ENCODE data around the gene C11orf21. TPM values are rescaled to one million over a fixed set of nuclear protein-coding genes. Genes with fewer than 3 reads are reported as not detected.

The C11orf21 gene
- total and polyA plus RNA-seq, 10 of the 15 experiments (the other 5 are each of a cell fraction or from before 2014, with no cell fraction given): 0.04 to 0.26 (median 0.11) TPM; not detected in 7

DNA sequence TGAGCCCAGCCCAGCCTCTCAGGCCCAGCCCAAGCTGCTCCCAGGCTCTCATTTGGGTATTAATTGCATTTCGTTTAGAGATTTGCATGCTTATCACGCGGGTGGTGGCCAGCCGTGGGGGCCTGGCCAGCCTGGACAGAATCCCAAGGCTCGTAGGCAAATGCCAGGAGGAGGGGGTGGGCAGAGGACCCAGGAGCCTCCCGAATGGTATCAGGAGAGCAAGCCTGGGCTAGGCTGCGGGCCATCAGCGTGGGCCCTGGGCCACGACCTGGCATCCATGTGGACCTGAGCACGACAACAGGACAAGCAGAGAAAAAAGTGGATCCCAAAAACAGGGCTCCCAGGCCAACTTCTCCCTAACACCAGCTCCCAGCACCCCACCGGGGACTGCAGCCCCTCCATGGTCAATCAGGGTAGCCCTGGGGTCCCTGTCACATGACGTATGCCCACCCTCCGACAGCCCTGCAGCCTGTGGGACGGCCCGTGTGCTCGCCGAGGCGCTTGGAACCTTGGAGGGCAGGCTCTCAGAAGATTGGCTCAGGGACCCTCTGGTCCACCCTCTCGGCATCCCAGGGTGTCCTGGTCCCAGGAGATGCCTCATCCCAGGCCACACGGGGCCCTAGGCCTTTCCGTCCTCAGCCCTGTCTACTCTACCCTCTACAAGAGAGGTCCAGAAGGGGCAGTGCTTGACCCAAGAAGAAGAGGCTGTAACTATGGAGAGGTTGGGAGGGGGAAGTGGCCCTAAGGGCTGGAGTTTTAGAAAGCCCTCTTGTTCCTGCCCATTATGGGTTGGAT lies 40.1 kb downstream of the C11orf21 start:
- H3K36me3 ChIP-seq (ENCODE audit: control insufficient read depth in 2 of 2, insufficient read depth in 2 of 2, low read length in 1 of 2): no peaks in the 10 kb centered on the region
- no peak overlapping the region for H3K4me3 ChIP-seq
- SMC1A ChIA-PET (ENCODE audit: uncharacterized antibody, unreplicated experiment): no interaction called here
- TF ChIP-seq CHD1 (IDR thresholded peaks at IDR 0.05; ENCODE audit: low read depth, low read length) (no peak), CBFB (IDR thresholded peaks at IDR 0.05; ENCODE audit: low read depth) (no peak), KAT2A (conservative IDR thresholded peaks at IDR 0.05; ENCODE audit: control insufficient read depth, low read depth, low read length) (no peak), TAF1 (IDR thresholded peaks at IDR 0.05; ENCODE audit: borderline replicate concordance, low read depth, low read length) (no peak), SREBF1 (IDR thresholded peaks at IDR 0.05; ENCODE audit: low read length) (no peak), BMI1 (IDR thresholded peaks at IDR 0.05; ENCODE audit: borderline replicate concordance) (no peak), CREB1 (IDR thresholded peaks at IDR 0.05; ENCODE audit: low read depth) (no peak), MYC (IDR thresholded peaks at IDR 0.05; ENCODE audit: insufficient read depth, insufficient read length, insufficient replicate concordance, low read length, severe bottlenecking) (no peak), KLF5 (IDR thresholded peaks at IDR 0.05; ENCODE audit: partially characterized antibody) (no peak), RCOR1 (conservative IDR thresholded peaks at IDR 0.05; ENCODE audit: low read depth, low read length) (no peak), CHD2 (IDR thresholded peaks at IDR 0.05; ENCODE audit: borderline replicate concordance, low read depth, low read length) (no peak), IKZF2 (IDR thresholded peaks at IDR 0.05) (no peak)
- TF ChIP-seq, protein P1, sequence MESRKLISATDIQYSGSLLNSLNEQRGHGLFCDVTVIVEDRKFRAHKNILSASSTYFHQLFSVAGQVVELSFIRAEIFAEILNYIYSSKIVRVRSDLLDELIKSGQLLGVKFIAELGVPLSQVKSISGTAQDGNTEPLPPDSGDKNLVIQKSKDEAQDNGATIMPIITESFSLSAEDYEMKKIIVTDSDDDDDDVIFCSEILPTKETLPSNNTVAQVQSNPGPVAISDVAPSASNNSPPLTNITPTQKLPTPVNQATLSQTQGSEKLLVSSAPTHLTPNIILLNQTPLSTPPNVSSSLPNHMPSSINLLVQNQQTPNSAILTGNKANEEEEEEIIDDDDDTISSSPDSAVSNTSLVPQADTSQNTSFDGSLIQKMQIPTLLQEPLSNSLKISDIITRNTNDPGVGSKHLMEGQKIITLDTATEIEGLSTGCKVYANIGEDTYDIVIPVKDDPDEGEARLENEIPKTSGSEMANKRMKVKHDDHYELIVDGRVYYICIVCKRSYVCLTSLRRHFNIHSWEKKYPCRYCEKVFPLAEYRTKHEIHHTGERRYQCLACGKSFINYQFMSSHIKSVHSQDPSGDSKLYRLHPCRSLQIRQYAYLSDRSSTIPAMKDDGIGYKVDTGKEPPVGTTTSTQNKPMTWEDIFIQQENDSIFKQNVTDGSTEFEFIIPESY (IDR thresholded peaks at IDR 0.05): no peak
- TF ChIP-seq, protein P2, sequence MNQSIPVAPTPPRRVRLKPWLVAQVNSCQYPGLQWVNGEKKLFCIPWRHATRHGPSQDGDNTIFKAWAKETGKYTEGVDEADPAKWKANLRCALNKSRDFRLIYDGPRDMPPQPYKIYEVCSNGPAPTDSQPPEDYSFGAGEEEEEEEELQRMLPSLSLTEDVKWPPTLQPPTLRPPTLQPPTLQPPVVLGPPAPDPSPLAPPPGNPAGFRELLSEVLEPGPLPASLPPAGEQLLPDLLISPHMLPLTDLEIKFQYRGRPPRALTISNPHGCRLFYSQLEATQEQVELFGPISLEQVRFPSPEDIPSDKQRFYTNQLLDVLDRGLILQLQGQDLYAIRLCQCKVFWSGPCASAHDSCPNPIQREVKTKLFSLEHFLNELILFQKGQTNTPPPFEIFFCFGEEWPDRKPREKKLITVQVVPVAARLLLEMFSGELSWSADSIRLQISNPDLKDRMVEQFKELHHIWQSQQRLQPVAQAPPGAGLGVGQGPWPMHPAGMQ (IDR thresholded peaks at IDR 0.05; ENCODE audit: borderline replicate concordance): no peak
- no peaks in the 10 kb centered on the region for H3K27me3 ChIP-seq (replicated peaks in 1 of 2; ENCODE audit: control insufficient read depth in 2 of 2, insufficient read depth in 2 of 2, low read length in 1 of 2)
- whole genome bisulfite sequencing (ENCODE audit: insufficient coverage, insufficient replicate concordance, low lambda C conversion rate, missing lambda C conversion rate): 30% methylated on average over 21 of the region's 21 CpGs
- DNase-seq (ENCODE audit: low read depth, low spot score) (no peak), ATAC-seq (no peak), FAIRE-seq (no peak)
- intact Hi-C loops (cut with micrococcal nuclease; ENCODE audit: unreplicated experiment) (no loop called here), in situ Hi-C loops (cut with MboI) (no loop called here)
- H3K9ac ChIP-seq (ENCODE audit: control insufficient read depth, insufficient read depth, low read length): no peak overlapping the region
- no TSS peak for BruUV-seq (replicated peaks)
- no peaks in the 10 kb centered on the region for H4K20me1 ChIP-seq (ENCODE audit: control insufficient read depth, insufficient read depth)
- no peak overlapping the region for H3K27ac ChIP-seq (ENCODE audit: control insufficient read depth, insufficient read depth)
- CTCF ChIA-PET: no interaction called here
- H3K4me2 ChIP-seq (ENCODE audit: control insufficient read depth, insufficient read depth): no peak overlapping the region
- H3K4me1 ChIP-seq (ENCODE audit: control insufficient read depth, insufficient read depth, low read length): peaks cover 13% of the 10 kb centered on the region
- no peaks in the 10 kb centered on the region for H3K9me3 ChIP-seq (replicated peaks; ENCODE audit: control insufficient read depth, insufficient read depth, low read length)
- H2AFZ ChIP-seq (ENCODE audit: control insufficient read depth, low read depth, low read length): no peak overlapping the region
- no peaks in the 10 kb centered on the region for H3K79me2 ChIP-seq (ENCODE audit: control insufficient read depth, insufficient read depth, low read length)
- POLR2A ChIA-PET: no interaction called here
- RAD21 ChIA-PET (ENCODE audit: unreplicated experiment): no interaction called here
